Frontal cortex (tissue), 4 donors: ENCODE results near the gene FURIN. TPM values are rescaled to one million over a fixed set of nuclear protein-coding genes. Genes with fewer than 3 reads are reported as not detected.
"Not testable (repeated sequence)": the region's sequence is repeated elsewhere in the genome, so short reads cannot be mapped to it uniquely, and the experiment has no call there.

Source experiments
- DNase-seq, 2 donors: peaks; one replicate each; pipeline ENCODE4 v3.0.0; 2012; ENCODE audit warnings: low spot score in 2 of 2
- FAIRE-seq: peaks from 2 replicates; lab custom pipeline; 2012; peaks lifted over from hg19 to GRCh38; lab: Jason Lieb, UNC
- total RNA-seq: library from RNA; depleted of rRNA; stranded (reverse); fragments of >200 nt; gene quantifications from one replicate; pipeline ENCODE4 v1.2.3, GENCODE V29; 2014
- donor health status: control.
- donor health status: control.
- donor health status: control.

The FURIN gene
- total RNA-seq, 1 donor from 2014 or later: 9.4 TPM

DNA sequence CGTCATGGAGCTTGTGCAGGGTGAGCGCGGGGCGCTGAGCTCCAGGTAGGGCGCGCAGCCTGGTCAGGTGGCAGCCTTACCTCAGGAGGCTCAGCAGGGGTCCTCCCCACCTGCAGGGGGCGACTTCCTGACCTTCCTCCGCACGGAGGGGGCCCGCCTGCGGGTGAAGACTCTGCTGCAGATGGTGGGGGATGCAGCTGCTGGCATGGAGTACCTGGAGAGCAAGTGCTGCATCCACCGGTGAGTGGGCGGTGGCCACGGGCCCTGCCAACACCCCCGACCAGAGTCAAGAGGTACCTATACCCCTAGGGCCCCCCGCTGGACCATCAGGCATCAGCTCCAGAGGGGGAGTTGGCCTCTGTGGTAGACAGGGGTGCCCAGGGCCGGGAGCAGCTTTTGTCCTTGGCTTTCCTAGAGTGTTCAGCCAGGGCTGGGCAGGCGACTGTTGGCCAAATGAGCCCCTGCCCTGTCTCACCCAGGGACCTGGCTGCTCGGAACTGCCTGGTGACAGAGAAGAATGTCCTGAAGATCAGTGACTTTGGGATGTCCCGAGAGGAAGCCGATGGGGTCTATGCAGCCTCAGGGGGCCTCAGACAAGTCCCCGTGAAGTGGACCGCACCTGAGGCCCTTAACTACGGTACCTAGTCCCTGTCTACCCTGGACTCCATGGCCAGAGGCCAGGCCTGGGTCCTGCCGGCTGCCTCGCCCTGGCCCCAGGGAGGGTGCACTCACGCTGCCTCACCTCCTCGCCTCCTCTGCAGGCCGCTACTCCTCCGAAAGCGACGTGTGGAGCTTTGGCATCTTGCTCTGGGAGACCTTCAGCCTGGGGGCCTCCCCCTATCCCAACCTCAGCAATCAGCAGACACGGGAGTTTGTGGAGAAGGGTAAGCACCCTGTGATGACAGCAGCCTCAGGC is 25.0 kb downstream of the FURIN start:
- DNase-seq: no peak
- no peak for FAIRE-seq

DNA sequence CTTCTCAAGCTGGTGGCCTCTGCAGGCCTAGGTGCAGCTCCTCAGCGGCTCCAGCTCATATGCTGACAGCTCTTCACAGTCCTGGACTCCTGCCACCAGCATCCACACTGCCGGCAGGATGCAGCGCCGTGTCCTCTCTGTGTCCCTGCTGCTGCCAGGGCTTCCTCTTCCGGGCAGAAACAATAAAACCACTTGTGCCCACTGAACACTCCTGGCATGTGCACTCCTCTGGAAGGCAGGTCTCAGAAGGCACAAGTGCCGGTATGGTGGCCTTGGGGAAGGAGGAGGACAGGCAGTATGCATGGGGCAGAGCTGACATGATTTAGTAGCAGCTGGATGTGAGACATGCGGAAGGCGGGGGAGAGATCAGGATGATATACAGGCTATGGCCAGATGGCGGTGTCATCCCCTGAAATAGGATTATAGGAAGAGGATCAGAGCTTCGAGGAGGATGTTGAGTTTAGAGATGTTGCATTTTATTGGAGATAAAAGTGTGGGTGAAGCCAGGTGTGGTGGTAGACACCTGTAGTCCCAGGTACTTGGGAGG is 27.3 kb downstream of the FURIN start:
- no peak for FAIRE-seq

DNA sequence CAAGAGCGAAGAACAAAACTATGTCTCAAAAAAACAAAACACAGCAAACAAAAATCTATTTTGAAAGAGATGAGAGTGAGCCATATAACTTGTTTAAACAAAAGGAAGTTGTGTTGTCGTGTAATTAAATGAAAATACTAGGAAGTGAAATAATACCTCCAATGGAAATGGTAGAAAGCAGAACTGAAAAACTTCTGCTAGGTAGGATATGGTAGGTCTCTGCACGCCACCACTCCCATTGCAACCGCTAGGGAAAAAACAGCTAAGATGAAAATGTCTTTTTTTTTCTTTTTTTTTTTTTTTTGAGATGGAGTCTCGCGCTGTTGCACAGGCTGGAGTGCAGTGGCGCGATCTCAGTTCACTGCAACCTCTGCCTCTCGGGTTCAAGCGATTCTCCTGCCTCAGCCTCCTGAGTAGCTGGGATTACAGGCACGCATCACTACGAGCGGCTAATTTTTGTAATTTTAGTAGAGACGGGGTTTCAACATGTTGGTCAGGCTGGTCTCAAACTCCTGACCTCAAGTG is 28.8 kb downstream of the FURIN start:
- not testable (repeated sequence) for DNase-seq, FAIRE-seq

More for the DNA sequence above, 27.3 kb downstream of the FURIN start:
- DNase-seq: no peak

DNA sequence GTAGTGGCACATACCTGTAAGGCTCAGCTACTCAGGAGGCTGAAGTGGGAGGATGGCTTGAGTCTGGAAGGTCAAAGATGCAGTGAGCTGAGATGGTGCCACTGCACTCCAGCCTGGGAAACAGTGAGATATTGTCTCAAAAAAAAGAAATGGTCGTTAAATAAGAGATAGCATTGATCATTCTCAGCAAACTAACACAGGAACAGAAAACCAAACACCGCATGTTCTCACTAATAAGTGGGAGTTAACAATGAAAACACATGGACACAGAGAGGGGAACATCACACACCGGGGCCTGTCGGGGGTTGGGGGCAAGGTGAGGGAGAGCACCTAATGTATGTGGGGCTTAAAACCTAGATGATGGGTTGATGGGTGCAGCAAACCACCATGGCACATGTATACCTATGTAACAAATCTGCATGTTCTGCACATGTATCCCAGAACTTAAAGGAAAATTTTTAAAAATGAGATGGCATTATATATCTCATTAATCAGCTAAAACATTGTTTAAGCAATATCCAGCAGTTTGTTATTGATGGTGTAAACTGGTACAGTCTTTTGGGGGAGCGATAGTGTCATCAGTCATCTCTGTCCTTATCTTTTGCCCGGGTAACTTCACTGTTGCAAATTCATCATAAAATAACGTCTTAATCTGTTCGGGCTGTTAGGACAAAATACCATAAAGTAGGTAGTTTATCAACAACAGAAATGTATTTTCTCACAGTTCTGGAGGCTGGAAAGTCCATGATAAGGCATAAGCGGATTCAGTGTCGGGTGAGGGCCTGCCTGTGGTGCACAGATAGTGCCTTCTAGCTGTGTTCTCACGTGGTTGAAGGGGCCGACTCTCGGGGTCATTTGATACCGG is 33.0 kb downstream of the FURIN start:
- FAIRE-seq (no peak), DNase-seq (no peak)

DNA sequence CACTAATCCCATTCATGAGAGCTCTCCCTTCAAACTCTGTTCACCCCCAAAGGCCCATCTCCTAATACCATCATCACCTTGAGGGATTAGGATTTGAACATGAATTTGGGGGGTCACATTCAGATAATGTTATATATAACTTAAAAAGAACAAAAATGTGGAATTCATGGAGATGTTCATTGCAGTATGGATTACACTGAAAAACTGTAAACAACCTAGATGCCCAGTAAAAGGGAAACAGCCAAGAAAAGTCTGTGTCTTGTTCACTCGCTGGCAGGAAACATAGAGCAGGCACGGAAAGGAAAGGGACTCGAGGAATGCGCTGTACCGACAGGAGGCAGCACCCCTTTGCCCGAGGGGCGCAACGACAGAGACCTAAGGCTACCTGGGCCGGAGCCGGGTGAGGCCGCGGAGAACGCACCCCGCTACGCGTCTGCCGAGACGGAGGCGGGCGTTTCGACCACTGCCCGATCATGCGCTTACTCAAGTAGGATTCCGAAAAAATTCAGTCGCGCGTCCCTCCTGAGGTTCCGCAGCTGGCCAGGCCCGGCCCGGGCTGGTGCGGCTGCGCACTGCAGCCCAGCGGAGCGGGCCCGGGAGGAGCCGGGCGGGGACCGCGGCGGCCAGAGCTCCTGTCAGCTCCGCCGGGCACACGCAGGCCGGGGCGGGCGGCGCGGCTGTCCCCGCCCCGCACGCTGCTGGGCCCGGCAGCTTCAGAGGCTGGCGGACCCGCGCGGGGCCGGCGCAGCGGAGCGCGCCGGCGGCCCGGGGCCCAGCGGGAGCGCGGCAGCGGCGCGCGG is 33.9 kb downstream of the FURIN start:
- DNase-seq (peak; percentile 86 to 90), FAIRE-seq (no peak)

DNA sequence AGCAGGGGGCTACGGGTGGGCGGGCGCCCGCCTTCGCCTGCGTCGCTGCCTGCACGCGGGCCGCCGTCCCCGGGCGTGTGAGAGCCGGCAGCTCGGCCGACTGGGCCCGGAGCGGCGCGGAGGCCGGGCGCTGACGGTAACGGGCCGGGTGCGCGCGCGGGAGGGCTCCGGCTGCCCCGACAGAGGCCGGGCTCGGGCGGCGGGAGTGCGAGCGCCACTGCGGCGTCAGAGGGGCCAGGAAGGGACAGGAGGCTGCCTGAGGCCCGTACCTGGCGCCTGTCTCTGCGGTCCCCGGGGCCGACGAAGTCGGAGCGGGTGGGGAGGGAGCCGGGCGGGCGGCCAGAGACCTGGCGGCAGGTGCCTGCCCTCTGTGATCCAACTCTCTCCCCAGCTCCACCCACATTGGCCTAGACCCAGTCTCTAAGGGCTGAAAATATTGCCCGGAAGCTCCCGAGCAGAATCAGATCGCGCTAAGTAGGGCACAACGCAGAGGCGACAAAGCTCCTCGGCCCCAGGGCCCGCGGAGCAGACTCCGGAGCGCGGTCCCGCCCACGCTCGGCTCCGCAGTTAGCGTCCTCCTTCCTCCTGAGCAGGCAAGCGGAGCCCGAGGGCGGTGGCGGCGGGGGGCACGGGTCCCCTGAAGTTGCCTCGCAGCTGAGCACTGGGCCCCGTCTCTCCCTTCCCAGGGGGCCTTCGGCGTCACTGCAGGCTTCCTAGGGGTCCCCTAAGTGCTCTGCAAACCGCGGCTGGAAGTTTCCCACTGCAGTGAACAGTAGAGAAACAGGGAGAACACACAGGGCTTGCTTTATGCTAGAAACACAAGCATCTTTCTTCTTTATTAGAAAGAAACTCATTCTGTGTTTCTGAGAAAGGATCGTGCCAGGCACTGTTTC is 34.7 kb downstream of the FURIN start, which contains the start of gene MAN2A2:
Gene MAN2A2, plus strand, starts transcription at position 463 of the 893 bp plus-strand sequence. CDS start 906 bp downstream, outside the sequence.
- FAIRE-seq: no peak
- peak; percentile 77 to 80 for DNase-seq

DNA sequence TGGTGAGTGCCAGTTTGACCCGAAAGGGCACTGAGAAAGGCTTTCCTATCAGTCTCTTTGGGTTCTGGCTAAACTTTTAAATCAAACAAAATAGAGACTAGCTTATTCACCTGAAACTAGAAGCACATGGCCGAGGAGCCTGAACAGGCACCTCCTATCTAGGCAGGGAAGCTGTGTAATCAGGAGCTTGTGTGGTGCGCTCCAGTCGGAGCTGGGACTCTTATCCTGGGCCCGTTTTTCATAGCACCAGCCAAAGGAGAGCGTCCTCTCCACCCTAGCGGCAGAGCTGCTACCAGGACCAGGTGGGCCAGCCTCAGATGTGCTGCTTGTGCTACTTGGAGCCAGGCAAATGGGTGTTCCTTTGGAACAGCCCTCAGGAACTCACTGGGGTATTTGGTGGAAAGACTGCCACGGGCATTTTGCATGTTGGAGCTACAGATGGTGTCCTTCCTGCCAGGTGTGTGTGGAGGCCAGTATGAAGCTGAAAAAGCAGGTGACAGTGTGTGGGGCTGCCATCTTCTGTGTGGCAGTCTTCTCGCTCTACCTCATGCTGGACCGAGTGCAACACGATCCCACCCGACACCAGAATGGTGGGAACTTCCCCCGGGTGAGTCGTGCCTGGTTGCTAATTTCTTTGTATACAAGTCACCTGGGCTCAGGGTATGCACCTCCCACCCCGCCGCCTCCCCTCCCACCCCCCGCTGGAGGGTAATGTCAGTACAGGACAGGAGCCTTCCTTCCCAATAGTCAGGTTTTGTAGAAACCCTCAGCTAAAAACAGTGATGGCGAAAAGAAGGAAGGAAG is 35.5 kb downstream of the FURIN start:
- DNase-seq: peak in 1 of 2 donors; percentile 46
- FAIRE-seq: no peak

DNA sequence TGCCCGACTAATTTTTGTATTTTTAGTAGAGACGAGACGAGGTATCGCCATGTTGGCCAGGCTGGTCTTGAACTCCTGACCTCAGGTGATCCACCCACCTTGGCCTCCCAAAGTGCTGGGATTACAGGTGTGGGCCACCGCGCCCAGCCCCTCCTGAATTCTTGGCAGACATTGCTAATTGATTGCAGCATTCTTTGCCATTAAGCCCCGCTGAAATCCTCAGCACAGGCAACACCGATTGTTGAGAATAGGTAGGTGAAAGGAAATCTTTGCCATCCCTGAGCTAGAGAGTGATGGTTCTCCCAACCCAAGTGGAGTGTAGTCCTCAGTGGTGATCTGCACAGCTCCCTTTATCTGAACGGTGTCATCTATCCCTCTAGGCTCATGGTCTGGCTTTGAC is 36.4 kb downstream of the FURIN start:
- no peak for FAIRE-seq

DNA sequence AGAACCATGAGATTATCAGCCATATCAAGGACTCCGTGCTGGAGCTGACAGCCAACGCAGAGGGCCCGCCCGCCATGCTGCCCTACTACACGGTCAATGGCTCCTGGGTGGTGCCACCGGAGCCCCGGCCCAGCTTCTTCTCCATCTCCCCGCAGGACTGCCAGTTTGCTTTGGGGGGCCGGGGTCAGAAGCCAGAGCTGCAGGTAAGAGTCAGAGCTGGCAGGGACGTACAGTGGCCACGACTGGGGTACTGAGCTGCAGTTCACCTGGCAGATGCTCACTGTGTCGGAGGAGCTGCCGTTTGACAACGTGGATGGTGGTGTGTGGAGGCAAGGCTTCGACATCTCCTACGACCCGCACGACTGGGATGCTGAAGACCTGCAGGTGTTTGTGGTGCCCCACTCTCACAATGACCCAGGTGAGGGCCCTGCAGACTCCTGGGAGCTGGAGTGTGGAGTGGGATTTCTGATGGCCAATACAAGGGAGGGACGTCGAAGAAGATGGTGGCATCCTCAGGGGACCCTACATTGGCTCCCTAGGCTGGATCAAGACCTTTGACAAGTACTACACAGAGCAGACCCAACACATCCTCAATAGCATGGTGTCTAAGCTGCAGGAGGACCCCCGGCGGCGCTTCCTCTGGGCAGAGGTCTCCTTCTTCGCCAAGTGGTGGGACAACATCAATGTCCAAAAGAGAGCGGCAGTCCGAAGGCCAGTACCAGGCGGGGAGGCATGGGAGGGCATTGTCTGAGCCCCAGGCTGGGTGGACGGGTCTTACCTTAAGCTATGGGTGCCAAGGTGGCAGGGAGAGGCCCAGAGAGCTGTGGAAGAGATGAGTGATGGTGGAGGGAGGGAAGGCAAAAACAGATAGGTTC is 37.2 kb downstream of the FURIN start:
- DNase-seq (no peak), FAIRE-seq (no peak)

More for the DNA sequence above, 36.4 kb downstream of the FURIN start:
- DNase-seq: no peak

DNA sequence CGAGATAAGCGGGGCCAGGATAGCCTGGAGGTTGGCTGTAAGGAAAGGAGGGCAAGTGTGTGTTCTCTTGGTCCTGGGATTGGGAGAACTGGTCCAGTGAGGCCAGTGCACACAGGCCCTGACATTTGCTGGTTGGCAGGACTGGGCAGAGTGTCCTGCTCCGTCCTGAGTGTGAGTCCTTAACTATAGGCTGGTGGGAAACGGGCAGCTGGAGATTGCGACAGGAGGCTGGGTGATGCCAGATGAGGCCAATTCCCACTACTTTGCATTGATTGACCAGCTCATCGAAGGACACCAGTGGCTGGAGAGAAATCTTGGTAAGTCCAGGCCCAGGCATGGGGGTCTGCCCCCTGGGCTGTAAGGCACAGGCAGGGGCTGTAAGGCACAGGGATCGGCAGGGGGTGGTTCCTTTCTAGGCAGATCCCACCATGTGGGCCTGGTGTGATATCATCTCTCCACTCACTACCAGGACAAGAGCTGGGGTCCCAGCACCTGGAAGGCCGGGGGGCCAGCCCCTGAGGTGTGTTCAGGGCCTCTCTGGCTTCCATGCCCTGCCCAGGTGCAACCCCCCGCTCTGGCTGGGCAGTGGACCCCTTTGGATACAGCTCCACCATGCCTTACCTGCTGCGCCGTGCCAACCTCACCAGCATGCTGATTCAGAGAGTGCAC is 37.9 kb downstream of the FURIN start:
- no peak for DNase-seq
- no peak for FAIRE-seq

DNA sequence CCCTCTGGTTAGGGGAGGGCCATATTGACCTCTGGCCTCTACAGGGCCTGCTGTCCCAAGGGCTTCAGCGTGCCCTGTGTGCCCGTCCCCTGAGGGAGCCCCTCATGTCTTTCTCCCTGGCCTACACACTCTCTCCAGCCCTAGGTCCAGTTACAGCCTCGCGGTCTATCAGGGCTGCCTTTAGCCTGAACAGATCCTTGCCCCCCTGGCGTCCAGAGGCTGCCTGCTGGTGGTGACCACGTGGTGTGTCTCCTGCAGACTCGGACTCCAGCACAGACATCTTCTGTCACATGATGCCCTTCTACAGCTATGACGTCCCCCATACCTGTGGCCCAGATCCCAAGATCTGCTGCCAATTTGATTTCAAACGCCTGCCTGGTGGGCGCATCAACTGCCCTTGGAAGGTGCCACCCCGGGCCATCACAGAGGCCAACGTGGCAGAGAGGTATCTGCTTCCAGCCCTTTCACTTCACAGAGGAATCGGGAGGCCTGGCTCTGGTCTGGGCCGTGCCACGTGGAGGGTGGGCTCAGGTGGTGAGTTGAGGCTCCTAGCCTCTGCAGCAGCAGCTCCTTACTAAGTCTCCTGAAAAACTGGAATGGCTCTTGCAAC is 38.8 kb downstream of the FURIN start:
- no peak for DNase-seq

DNA sequence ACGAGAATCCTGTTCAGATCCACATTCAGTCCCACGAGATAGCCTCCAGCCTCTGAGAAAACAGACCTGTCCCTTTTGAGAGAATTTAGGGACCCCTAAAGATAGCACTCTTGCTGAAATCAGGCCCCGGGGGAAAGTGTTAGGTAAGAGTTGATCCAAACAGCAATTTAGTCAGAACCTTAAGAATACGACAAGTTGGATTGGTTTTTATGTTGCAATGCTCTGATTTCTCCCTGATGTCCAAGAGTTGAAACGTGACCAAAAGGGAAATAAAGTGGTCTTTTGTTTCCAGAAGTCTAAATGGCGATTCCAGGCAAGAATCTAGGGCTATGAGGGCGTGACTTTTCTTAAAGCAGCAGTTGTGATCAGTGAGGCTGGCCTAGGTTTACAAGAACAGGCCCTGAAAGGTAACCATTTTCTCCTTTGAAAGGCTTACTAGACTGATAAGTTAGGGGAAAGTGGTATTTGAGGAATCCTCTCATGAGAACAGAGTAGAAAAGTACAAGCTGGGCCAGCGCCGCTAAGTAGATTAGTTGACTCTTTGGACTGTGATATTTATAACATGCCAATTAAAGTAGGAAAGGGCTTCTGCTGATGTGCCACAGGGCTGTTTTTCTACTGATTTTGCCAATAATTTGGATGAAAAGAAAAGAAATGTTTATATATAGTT is 39.6 kb downstream of the FURIN start:
- DNase-seq (no peak), FAIRE-seq (no peak)

More for the DNA sequence above, 38.8 kb downstream of the FURIN start:
- FAIRE-seq: no peak

DNA sequence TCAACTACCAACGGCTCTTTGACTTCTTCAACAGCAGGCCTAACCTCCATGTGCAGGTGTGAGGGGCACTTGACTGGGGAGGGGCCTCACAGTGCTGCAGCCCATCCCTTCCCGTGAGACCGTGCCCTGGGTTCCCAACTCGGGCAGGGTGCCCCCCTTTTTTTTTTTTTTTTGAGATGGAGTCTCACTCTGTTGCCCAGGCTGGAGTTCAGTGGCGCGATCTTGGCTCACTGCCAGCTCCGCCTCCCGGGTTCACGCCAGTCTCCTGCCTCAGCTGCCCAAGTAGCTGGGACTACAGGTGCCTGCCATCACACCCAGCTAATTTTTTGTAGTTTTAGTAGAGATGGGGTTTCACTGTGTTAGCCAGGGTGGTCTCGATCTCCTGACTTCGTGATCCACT is 41.1 kb downstream of the FURIN start:
- DNase-seq, FAIRE-seq: not testable (repeated sequence)

DNA sequence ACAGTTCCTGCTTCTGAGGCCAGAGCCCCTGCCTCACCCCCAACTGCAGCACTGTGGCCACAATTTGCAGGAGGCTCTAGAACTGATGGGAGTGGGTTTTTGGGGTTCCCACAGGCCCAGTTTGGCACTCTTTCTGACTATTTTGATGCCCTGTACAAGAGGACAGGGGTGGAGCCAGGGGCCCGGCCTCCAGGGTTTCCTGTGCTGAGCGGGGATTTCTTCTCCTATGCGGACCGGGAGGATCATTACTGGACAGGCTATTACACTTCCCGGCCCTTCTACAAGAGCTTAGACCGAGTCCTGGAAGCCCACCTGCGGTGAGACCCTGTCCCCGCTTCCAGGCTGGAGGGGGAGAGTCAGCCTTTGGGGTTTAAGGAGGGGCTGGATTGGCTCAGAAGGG is 41.6 kb downstream of the FURIN start:
- FAIRE-seq (no peak), DNase-seq (no peak)
